OCI-LY7 (cell line): ENCODE data around the gene MTMR2.

ENCODE experiments used
- CTCF ChIP-seq: fragments of 200-600 bp; sonication (generic); conservative IDR thresholded peaks from 2 replicates; pipeline ENCODE4 v1.5.1; 2014; ENCODE audit warnings: mild to moderate bottlenecking, antibody characterized with exemption, low read length, moderate library complexity, mixed read lengths
- EZH2phosphoT487 ChIP-seq: fragments of 200-600 bp; sonication (generic); IDR thresholded peaks from 2 replicates; pipeline ENCODE4 v1.6.1; 2018; ENCODE audit warnings: low read depth, borderline replicate concordance, mild to moderate bottlenecking, mixed run types, antibody characterized with exemption, low read length, moderate library complexity, mixed read lengths

- TF ChIP-seq CTCF (no peak), EZH2phosphoT487 (no peak)
These were observed 132.8 kb downstream of the MTMR2 start for GRCh38 chr11:95790933-95791708.
